Calu3 (cell line): ENCODE measurements around the gene VARS2. TPM values are rescaled to one million over a fixed set of nuclear protein-coding genes. Genes with fewer than 3 reads are reported as not detected.

Source experiments
- BruUV-seq: library from RNA; stranded (reverse); fragments of 400-500 nt; replicated peaks from 2 replicates; lab custom pipeline; 2021; lab: Mats Ljungman, UMichigan
- CTCF ChIA-PET: fragments of 300-600 bp; sonication (Branson Sonifier 250); formaldehyde crosslinking; loops from one replicate; lab custom pipeline; 2022; ENCODE audit warnings: antibody characterized with exemption; lab: Charles Lee
- DNase-seq: peaks from one replicate; pipeline ENCODE4 v3.0.0; 2022
- H3K27ac Mint-ChIP-seq: one replicate; pipeline ENCODE4 v1.8.0; 2022; ENCODE audit warnings: mixed read lengths; ENCODE audit not compliant: unreplicated experiment
- H3K27me3 Mint-ChIP-seq: one replicate; pipeline ENCODE4 v1.8.0; 2022; ENCODE audit warnings: mixed read lengths; ENCODE audit not compliant: unreplicated experiment
- H3K36me3 Mint-ChIP-seq: one replicate; pipeline ENCODE4 v1.8.0; 2022; ENCODE audit warnings: mild to moderate bottlenecking, moderate library complexity, mixed read lengths; ENCODE audit not compliant: insufficient read depth, unreplicated experiment
- H3K4me1 Mint-ChIP-seq: one replicate; pipeline ENCODE4 v1.8.0; 2022; ENCODE audit warnings: mild to moderate bottlenecking, low read depth, mixed read lengths; ENCODE audit not compliant: unreplicated experiment
- H3K4me3 Mint-ChIP-seq: one replicate; pipeline ENCODE4 v1.8.0; 2022; ENCODE audit warnings: mild to moderate bottlenecking, low read depth, moderate library complexity, mixed read lengths; ENCODE audit not compliant: unreplicated experiment
- H3K9me3 Mint-ChIP-seq: one replicate; pipeline ENCODE4 v1.8.0; 2022; ENCODE audit warnings: low read depth, mixed read lengths; ENCODE audit not compliant: unreplicated experiment
- CTCF ChIP-seq: fragments of 200-600 bp; IDR thresholded peaks from one replicate; pipeline ENCODE4 v1.8.0; 2022; ENCODE audit warnings: antibody characterized with exemption; ENCODE audit not compliant: unreplicated experiment
- intact Hi-C: fragments of 100-400 bp; cut with micrococcal nuclease; formaldehyde crosslinking; loops from one replicate; pipeline ENCODE4 v1.10.0; 2022; ENCODE audit not compliant: unreplicated experiment
- total RNA-seq: library from RNA; stranded (reverse); gene quantifications from 2 replicates; pipeline ENCODE4 v1.2.3, GENCODE V29; 2022

Gene VARS2
- total RNA-seq, 1 experiment from 2014 or later = 33.0 TPM

- no TSS peak for BruUV-seq
- Mint-ChIP-seq H3K9me3 (no peaks in the 10 kb centered on the region), H3K27ac (no peak overlapping the region), H3K4me3 (no peak overlapping the region), H3K4me1 (peaks cover 38% of the 10 kb centered on the region), H3K27me3 (no peaks in the 10 kb centered on the region), H3K36me3 (peaks cover 87% of the 10 kb centered on the region)
- intact Hi-C loops = loop anchor here (10.0 kb wide), 1 partner anchor 214 kb away; the partner anchor contains the start of gene DHX16
- CTCF ChIA-PET = interaction anchor here (0.6 to 1.0 kb wide), 3 partner anchors 154 to 182 kb away, joined by 3 to 4 read pairs (median 4); no protein-coding TSS in a partner anchor
- TF ChIP-seq CTCF = no peak
- no peak for DNase-seq
Measured at GRCh38 chr6:30888816-30889495, 25.1 kb upstream of the VARS2 start.

- Mint-ChIP-seq H3K36me3 (peaks cover 87% of the 10 kb centered on the region), H3K9me3 (no peaks in the 10 kb centered on the region), H3K27ac (peak overlapping the region; percentile 34), H3K4me3 (no peak overlapping the region), H3K4me1 (peaks cover 38% of the 10 kb centered on the region), H3K27me3 (no peaks in the 10 kb centered on the region)
- CTCF ChIA-PET = interaction anchor here (0.7 to 1.0 kb wide), 2 partner anchors 166 to 181 kb away, joined by 4 read pairs; no protein-coding TSS in a partner anchor
- DNase-seq = no peak
- no TSS peak for BruUV-seq
- TF ChIP-seq CTCF = no peak
- intact Hi-C loops = loop anchor here (10.0 kb wide), 1 partner anchor 215 kb away; the partner anchor contains the start of gene DHX16
Measured at GRCh38 chr6:30889496-30889885, 24.5 kb upstream of the VARS2 start.

- TF ChIP-seq CTCF = no peak
- peaks cover 38% of the 10 kb centered on the region for H3K4me1 Mint-ChIP-seq
- H3K36me3 Mint-ChIP-seq = peaks cover 87% of the 10 kb centered on the region
- no peak overlapping the region for H3K4me3 Mint-ChIP-seq
- CTCF ChIA-PET = interaction anchor here (0.8 kb wide), 1 partner anchor 23 kb away, joined by 3 read pairs; no protein-coding TSS in a partner anchor
- intact Hi-C loops = loop anchor here (10.0 kb wide), 1 partner anchor 215 kb away; the partner anchor contains the start of gene DHX16
- no TSS peak for BruUV-seq
- no peaks in the 10 kb centered on the region for H3K27me3 Mint-ChIP-seq
- H3K9me3 Mint-ChIP-seq = no peaks in the 10 kb centered on the region
- DNase-seq = no peak
- H3K27ac Mint-ChIP-seq = peak overlapping the region; percentile 34
Measured at GRCh38 chr6:30889921-30890645, 24.0 kb upstream of the VARS2 start.

- no peaks in the 10 kb centered on the region for H3K9me3 Mint-ChIP-seq
- intact Hi-C loops = no loop called here
- no peak overlapping the region for H3K4me3 Mint-ChIP-seq
- no TSS peak for BruUV-seq
- no peak overlapping the region for H3K27ac Mint-ChIP-seq
- H3K36me3 Mint-ChIP-seq = peaks cover 87% of the 10 kb centered on the region
- TF ChIP-seq CTCF = no peak
- no peak for DNase-seq
- H3K4me1 Mint-ChIP-seq = peaks cover 30% of the 10 kb centered on the region
- no peaks in the 10 kb centered on the region for H3K27me3 Mint-ChIP-seq
- CTCF ChIA-PET = interaction anchor here (0.8 kb wide), 1 partner anchor 22 kb away, joined by 3 read pairs; no protein-coding TSS in a partner anchor
Measured at GRCh38 chr6:30890646-30891449, 23.2 kb upstream of the VARS2 start.
